Thyroid gland (tissue), 4 donors: Measurements from ENCODE around the gene DENND1A.

Source experiments
- POLR2A ChIP-seq, 2 donors: fragments of 450-650 bp; IDR thresholded peaks; one replicate each; pipeline ENCODE4 v1.6.1; 2017; ENCODE audit warnings: antibody characterized with exemption in 2 of 2, mild to moderate bottlenecking in 2 of 2, moderate library complexity in 1 of 2
- TF ChIP-seq, protein P1 (sequence below), 6 experiments: fragments of 200-600 bp in 3 of 6; fragments of 450-650 bp in 3 of 6; sonication (generic) in 3 of 6; IDR thresholded peaks; one replicate each; pipeline ENCODE4 v1.5.1; 2016 to 2019; ENCODE audit warnings: antibody characterized with exemption in 6 of 6, mild to moderate bottlenecking in 2 of 6, inconsistent platforms in 1 of 6, moderate library complexity in 1 of 6

DNA sequence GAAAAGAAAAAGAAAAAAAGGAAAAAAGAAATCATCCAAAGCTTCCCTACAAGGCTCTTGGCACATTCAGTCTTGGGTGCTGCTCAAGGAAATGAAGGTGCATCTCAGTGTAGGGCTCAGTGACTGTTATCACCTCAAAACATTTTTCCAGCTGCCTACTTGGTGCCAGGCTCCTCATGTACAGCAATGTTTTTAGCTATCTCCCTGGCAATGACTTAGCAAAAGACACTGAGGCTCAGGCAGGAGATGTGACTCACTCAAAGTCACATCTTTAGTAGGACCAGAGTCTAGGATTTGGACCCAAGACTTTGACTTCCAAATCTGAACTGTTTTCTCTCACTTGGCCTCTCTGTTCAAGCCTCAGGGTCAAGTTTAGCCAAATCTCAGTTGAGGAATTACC lies 309.7 kb downstream of the DENND1A start:
- TF ChIP-seq, protein P1, sequence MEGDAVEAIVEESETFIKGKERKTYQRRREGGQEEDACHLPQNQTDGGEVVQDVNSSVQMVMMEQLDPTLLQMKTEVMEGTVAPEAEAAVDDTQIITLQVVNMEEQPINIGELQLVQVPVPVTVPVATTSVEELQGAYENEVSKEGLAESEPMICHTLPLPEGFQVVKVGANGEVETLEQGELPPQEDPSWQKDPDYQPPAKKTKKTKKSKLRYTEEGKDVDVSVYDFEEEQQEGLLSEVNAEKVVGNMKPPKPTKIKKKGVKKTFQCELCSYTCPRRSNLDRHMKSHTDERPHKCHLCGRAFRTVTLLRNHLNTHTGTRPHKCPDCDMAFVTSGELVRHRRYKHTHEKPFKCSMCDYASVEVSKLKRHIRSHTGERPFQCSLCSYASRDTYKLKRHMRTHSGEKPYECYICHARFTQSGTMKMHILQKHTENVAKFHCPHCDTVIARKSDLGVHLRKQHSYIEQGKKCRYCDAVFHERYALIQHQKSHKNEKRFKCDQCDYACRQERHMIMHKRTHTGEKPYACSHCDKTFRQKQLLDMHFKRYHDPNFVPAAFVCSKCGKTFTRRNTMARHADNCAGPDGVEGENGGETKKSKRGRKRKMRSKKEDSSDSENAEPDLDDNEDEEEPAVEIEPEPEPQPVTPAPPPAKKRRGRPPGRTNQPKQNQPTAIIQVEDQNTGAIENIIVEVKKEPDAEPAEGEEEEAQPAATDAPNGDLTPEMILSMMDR (IDR thresholded peaks at IDR 0.05) = no peak
- no peak for TF ChIP-seq POLR2A (IDR thresholded peaks at IDR 0.05)
